ENCODE results near the gene LRP1.

Gene LRP1

GRCh38 chr12:57152639-57153038, 24.4 kb downstream of the LRP1 start:
- in situ Hi-C loops (cut with MboI; ENCODE audit: low sequenced_read_pairs) = no loop called here

- in situ Hi-C loops (cut with MboI; ENCODE audit: low sequenced_read_pairs) = no loop called here
These were observed 25.2 kb downstream of the LRP1 start for GRCh38 chr12:57153415-57153997.

GRCh38 chr12:57154076-57154475, 25.8 kb downstream of the LRP1 start:
- in situ Hi-C loops (cut with MboI; ENCODE audit: low sequenced_read_pairs) = no loop called here

- in situ Hi-C loops (cut with MboI; ENCODE audit: low sequenced_read_pairs) = no loop called here
These were observed 26.6 kb downstream of the LRP1 start for GRCh38 chr12:57154804-57155434.

GRCh38 chr12:57156701-57157403, 28.6 kb downstream of the LRP1 start:
- in situ Hi-C loops (cut with MboI; ENCODE audit: low sequenced_read_pairs) = no loop called here

- in situ Hi-C loops (cut with MboI; ENCODE audit: low sequenced_read_pairs) = no loop called here
These were observed 29.4 kb downstream of the LRP1 start for GRCh38 chr12:57157588-57158173.

- in situ Hi-C loops (cut with MboI; ENCODE audit: low sequenced_read_pairs) = no loop called here
These were observed 29.9 kb downstream of the LRP1 start for GRCh38 chr12:57158186-57158585.

GRCh38 chr12:57158665-57159064, 30.4 kb downstream of the LRP1 start:
- in situ Hi-C loops (cut with MboI; ENCODE audit: low sequenced_read_pairs) = no loop called here

GRCh38 chr12:57159311-57159710, 31.0 kb downstream of the LRP1 start:
- in situ Hi-C loops (cut with MboI; ENCODE audit: low sequenced_read_pairs) = no loop called here

- in situ Hi-C loops (cut with MboI; ENCODE audit: low sequenced_read_pairs) = no loop called here
These were observed 31.8 kb downstream of the LRP1 start for GRCh38 chr12:57160040-57160439.

- in situ Hi-C loops (cut with MboI; ENCODE audit: low sequenced_read_pairs) = no loop called here
These were observed 32.5 kb downstream of the LRP1 start for GRCh38 chr12:57160741-57161140.

- in situ Hi-C loops (cut with MboI; ENCODE audit: low sequenced_read_pairs) = no loop called here
These were observed 33.2 kb downstream of the LRP1 start for GRCh38 chr12:57161491-57161890.

GRCh38 chr12:57162553-57163125, 34.4 kb downstream of the LRP1 start:
- in situ Hi-C loops (cut with MboI; ENCODE audit: low sequenced_read_pairs) = no loop called here

- in situ Hi-C loops (cut with MboI; ENCODE audit: low sequenced_read_pairs) = no loop called here
These were observed 36.2 kb downstream of the LRP1 start for GRCh38 chr12:57164454-57164853.

- in situ Hi-C loops (cut with MboI; ENCODE audit: low sequenced_read_pairs) = no loop called here
These were observed 36.8 kb downstream of the LRP1 start for GRCh38 chr12:57164966-57165625.

GRCh38 chr12:57165741-57166140, 37.5 kb downstream of the LRP1 start:
- in situ Hi-C loops (cut with MboI; ENCODE audit: low sequenced_read_pairs) = no loop called here

GRCh38 chr12:57166971-57167371, 38.7 kb downstream of the LRP1 start:
- in situ Hi-C loops (cut with MboI; ENCODE audit: low sequenced_read_pairs) = no loop called here

GRCh38 chr12:57168058-57168457, 39.8 kb downstream of the LRP1 start:
- in situ Hi-C loops (cut with MboI; ENCODE audit: low sequenced_read_pairs) = no loop called here

- in situ Hi-C loops (cut with MboI; ENCODE audit: low sequenced_read_pairs) = no loop called here
These were observed 40.9 kb downstream of the LRP1 start for GRCh38 chr12:57169046-57169795.

- in situ Hi-C loops (cut with MboI; ENCODE audit: low sequenced_read_pairs) = no loop called here
These were observed 41.7 kb downstream of the LRP1 start for GRCh38 chr12:57169969-57170368.

Data from hTERT RPE-1 (cell line).